ENCODE data around the gene CD99.
"Not testable (repeated sequence)": the region's sequence is repeated elsewhere in the genome, so short reads cannot be mapped to it uniquely, and the experiment has no call there.

The CD99 gene

DNA sequence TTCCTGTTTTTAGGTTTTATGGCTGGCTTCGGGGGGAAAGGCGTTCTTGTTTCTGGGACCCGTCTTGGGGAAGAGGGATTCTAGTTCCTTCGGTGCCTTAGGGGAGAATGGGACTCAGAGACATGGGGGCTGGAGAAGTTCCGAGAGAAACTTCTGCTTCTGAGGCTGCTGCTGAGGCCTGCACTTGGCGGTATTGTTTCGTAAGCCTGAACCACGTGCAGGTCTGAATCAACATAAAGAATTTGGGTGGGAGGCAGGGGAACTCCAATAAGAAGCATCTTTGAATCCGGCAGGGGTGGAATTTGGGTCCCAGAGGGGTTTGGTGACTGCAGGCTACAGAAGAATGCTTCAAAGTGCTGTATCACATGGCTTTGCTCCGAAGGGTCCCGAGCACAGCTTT is 75.8 kb downstream of the CD99 start:
- in situ Hi-C loops (cut with HindIII; ENCODE audit: low sequenced_read_pairs), result no loop called here

DNA sequence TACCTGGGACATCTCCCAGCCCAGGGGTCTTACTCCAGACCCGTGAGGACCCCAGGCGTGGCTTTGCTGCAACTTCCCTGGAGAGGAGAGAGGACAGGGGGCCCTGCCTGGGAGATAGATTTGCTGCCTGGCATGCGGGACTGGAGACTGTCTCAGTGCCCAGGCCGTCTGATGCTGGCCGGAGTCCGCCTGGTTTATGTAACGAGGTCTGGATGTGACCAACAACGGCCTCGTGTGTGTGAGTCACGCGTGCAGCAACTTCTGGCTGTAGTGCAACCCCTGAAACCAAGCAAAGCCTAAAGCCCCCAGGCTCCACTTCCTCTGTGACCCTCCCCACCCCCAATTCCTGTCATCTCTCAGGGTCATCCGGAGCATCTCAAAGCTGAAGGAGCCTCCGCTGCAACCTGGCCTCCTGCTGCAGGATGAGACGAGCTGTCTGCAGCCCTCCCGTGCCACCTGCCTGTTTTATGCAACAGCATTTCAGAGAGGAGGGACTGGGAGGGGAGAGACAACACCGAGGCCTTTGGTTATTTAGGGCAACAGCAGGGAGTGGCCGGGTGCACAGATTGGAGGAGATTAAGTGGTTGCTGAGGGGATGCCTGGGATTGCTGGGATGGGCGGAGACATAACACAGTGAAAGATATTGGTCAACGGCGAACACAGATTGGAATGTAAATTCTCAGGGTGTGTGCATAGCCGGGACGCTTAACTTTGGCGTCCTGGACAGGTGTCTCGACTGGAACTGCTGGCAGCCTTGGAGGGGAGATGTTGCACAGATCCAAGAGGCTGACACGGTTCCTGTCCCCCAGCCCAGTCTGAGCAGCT is 76.7 kb downstream of the CD99 start:
- in situ Hi-C loops (cut with HindIII; ENCODE audit: low sequenced_read_pairs), result no loop called here

- in situ Hi-C loops (cut with HindIII; ENCODE audit: low sequenced_read_pairs), result no loop called here
These were observed 78.5 kb downstream of the CD99 start for GRCh38 chrX:2769615-2770014.

DNA sequence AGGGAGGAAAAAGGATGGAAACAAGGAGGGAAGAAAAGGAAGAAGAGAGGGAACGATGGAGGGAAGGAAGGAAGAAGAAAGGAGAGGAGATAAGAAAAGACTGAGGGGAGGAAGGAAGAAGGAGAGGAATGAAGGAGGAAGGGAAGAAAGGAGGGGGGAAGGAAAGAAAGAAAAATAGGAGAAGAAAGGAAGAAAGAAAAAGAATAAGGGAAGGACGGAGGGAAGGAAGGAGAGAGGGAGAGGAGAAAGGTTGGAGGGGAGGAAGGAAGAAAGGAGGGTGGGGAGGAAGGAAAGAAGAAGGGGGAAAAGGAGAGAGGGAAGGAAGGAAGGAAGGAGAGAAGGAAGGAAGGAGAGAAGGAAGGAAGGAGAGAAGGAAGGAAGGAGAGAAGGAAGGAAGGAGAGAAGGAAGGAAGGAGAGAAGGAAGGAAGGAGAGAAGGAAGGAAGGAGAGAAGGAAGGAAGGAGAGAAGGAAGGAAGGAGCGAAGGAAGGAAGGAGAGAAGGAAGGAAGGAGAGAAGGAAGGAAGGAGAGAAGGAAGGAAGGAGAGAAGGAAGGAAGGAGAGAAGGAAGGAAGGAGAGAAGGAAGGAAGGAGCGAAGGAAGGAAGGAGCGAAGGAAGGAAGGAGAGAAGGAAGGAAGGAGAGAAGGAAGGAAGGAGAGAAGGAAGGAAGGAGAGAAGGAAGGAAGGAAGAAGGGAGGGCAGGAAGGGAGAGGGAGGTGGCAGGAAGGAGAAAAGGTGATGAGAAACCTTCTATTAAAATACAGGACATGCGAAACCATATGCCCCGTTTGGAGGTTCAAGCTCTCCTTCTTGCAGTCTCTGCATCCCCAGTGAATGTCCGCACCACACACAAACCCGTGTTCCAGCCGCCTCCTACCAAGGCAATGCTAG is 82.3 kb downstream of the CD99 start:
- in situ Hi-C loops (cut with HindIII; ENCODE audit: low sequenced_read_pairs), result not testable (repeated sequence)

- in situ Hi-C loops (cut with HindIII; ENCODE audit: low sequenced_read_pairs), result no loop called here
These were observed 83.0 kb downstream of the CD99 start for GRCh38 chrX:2774057-2774456.

GRCh38 chrX:2774776-2775175 is 83.7 kb downstream of the CD99 start:
- in situ Hi-C loops (cut with HindIII; ENCODE audit: low sequenced_read_pairs), result no loop called here

- in situ Hi-C loops (cut with HindIII; ENCODE audit: low sequenced_read_pairs), result not testable (repeated sequence)
These were observed 89.6 kb downstream of the CD99 start for GRCh38 chrX:2780472-2781225.

DNA sequence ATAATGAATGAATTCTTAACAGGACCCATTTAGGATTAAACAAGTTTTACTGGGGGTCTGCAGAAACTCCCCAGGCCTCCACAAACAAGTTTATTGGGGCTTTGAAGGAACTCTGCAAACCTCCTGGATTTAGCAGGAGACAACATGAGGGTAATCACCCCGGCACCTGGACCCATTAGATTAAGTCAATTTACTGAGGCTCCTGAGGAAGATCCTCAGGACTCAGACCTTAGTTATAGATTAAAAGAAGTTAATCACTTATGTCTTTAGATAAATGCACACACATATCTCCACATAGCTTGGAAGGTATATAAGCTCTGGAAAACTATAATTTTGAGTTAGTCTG is 90.1 kb downstream of the CD99 start:
- in situ Hi-C loops (cut with HindIII; ENCODE audit: low sequenced_read_pairs), result no loop called here

- in situ Hi-C loops (cut with HindIII; ENCODE audit: low sequenced_read_pairs), result no loop called here
These were observed 90.6 kb downstream of the CD99 start for GRCh38 chrX:2781698-2782097.

- in situ Hi-C loops (cut with HindIII; ENCODE audit: low sequenced_read_pairs), result no loop called here
These were observed 91.1 kb downstream of the CD99 start for GRCh38 chrX:2782171-2782570.

GRCh38 chrX:2782778-2783177 is 91.7 kb downstream of the CD99 start:
- in situ Hi-C loops (cut with HindIII; ENCODE audit: low sequenced_read_pairs), result no loop called here

DNA sequence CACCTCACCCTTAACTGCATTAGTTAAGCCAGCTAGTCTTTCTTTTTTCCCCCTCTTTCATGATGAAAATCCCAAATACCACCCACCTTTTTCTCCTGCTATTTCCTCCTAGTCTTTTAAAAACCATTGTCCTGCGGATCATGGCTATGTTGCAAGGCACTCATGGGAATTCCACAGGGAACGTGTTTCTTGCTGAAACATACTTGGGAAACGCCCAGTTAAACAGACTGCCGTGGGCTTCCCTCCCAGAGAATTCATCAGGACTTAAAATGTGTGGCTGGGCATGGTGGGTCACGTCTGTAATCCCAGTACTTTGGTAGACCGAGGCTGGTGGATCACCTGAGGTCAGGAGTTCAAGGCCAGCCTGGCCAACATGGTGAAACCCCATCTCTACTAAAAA is 92.9 kb downstream of the CD99 start:
- in situ Hi-C loops (cut with HindIII; ENCODE audit: low sequenced_read_pairs), result no loop called here

DNA sequence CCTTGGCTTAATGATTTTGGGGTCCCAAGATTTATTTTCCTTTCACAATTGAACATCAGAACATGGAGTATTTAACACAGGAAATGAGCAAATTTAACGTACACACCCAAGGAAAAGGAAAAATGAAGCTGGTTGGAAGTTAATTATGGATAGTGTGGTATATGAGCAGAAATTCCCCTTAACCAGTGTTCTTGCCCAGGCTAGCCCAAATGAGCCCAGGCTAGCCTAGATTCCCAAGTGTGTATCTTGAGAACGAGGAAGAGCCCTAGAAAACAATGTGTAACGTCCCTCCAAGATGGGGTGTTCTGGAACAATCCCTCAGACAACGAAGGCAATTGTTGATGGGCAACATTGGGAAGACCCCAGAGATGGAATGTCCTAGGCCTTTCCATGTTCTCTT is 94.4 kb downstream of the CD99 start:
- in situ Hi-C loops (cut with HindIII; ENCODE audit: low sequenced_read_pairs), result no loop called here

DNA sequence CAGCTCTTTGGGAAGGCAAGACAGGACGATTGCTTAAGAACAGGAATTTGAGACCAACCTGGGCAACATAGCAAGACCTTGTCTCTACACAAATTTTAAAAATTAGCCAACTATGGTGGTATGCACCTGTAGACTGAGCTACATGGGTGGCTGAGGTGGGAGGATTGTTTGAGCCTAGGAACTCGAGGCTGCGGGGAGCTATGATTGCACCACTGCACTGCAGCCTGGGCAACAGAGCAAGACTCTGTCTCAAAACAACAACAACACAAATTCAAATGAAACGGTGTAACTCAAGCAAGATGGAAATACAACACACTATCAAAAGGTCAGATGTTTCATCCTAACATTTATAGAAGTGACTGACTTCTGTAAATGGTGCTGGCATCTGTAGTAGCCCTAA is 97.9 kb downstream of the CD99 start:
- in situ Hi-C loops (cut with HindIII; ENCODE audit: low sequenced_read_pairs), result no loop called here

DNA sequence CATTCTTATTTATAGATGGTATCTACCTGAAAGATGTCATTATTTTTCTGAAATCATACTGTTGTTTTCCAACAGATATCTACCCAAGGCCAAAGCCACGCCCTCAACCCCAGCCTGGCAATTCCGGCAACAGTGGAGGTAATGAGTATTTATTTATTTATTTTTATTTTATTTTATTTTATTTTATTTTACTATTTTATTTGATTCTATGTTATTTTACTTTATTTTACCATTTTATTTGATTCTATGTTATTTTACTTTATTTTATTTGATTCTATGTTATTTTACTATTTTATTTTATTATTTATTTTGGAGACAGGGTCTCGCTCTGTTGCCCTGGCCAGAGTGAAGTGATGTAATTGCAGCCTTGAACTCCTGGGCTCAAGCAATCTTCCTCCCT is 98.5 kb downstream of the CD99 start:
- in situ Hi-C loops (cut with HindIII; ENCODE audit: low sequenced_read_pairs), result no loop called here

Measured in DLD1 (cell line).